HG03045 (cell line): ENCODE data around the gene HBZ.
"Not testable (repeated sequence)": the region's sequence is repeated elsewhere in the genome, so short reads cannot be mapped to it uniquely, and the experiment has no call there.

ENCODE experiments used
- ATAC-seq: cut with Tn5 transposase; IDR thresholded peaks from one replicate; pipeline ENCODE4 v1.9.1; 2021; ENCODE audit warnings: mild to moderate bottlenecking, moderate library complexity; ENCODE audit not compliant: unreplicated experiment

HBZ gene

DNA sequence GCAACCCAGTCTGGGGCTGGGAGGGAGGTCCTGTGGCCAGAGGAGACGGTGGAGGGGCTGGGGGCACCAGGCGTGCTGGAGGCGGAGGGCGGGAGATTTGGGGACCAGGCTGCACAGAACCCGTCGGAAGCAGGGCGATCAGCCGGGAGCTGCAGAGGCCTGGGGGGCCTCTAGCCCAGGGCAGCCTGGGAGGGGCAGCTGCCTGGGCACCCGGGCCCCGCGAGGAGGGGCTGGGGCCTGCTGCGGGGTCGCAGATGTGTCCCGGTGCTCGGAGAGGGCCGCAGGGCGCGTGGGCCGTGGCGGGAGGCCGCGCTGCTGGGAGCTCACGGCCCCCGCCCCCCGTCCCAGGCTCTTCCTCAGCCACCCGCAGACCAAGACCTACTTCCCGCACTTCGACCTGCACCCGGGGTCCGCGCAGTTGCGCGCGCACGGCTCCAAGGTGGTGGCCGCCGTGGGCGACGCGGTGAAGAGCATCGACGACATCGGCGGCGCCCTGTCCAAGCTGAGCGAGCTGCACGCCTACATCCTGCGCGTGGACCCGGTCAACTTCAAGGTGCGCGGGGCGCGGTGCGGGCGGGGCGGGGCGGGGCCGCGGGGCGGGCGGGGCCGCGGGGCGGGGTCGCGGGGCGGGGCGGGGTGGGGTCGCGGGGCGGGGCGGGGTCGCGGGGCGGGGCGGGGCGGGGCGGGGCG lies 11.8 kb downstream of the HBZ start:
- ATAC-seq: not testable (repeated sequence)

DNA sequence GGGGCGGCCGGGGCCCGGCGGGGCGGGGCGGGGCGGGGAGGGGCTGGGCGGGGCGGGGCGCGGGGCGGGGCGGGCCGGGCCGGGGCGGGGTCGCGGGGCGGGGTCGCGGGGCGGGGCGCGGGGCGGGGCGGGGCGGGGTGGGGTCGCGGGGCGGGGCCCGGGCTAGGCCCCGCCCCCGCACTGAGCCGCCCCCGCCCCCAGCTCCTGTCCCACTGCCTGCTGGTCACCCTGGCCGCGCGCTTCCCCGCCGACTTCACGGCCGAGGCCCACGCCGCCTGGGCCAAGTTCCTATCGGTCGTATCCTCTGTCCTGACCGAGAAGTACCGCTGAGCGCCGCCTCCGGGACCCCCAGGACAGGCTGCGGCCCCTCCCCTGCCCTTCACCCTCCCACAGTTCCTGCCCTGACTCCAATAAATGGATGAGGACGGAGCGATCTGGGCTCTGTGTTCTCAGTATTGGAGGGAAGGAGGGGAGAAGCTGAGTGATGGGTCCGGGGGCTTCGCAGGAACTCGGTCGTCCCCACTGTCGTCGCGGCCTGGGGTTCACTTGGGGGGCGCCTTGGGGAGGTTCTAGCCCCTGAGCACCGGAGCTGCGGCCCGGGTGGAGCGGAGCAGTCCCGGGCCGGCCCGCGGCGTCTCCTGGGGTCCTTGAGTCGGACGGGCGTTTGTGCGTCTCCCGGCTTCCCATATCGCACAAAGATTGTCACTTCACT lies 12.5 kb downstream of the HBZ start:
- ATAC-seq: no peak

DNA sequence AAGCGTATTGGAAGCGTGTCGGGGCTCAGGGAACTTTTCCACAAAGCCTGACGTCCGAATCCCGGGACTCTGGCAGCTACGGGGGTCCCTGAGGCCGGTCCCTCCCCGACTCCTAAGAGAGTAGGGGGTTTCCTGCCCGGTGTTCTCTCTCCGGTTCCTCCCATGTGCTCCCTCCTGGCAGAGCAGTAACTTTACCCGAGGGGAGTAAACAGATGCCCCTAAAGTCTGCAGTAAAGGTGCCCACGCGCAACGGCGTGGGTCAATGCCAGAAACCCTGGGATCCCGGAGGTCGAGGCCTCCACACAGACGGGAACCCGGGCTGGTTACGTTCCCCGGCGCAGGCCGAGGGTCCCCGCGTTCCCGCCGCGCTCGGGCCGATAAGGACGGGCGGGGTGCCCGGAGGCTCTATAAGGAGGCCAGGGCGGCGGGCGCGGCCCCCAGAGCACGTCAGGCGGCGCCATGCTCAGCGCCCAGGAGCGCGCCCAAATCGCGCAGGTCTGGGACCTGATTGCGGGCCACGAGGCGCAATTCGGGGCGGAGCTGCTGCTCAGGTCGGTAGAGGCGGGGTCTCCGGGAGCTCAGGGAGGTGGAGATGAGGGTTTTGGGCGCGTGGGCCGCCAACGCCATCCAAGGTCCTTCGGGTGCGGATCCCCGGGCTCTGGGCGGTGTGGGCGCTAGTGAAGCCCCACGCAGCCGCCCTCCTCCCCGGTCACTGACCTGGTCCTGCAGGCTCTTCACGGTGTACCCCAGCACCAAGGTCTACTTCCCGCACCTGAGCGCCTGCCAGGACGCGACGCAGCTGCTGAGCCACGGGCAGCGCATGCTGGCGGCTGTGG lies 13.3 kb downstream of the HBZ start, which contains the start of gene HBM:
TSS of gene HBM (plus strand) at position 440 of the 836 bp plus-strand sequence. CDS start at position 460, 20 bp downstream.
- ATAC-seq: no peak

DNA sequence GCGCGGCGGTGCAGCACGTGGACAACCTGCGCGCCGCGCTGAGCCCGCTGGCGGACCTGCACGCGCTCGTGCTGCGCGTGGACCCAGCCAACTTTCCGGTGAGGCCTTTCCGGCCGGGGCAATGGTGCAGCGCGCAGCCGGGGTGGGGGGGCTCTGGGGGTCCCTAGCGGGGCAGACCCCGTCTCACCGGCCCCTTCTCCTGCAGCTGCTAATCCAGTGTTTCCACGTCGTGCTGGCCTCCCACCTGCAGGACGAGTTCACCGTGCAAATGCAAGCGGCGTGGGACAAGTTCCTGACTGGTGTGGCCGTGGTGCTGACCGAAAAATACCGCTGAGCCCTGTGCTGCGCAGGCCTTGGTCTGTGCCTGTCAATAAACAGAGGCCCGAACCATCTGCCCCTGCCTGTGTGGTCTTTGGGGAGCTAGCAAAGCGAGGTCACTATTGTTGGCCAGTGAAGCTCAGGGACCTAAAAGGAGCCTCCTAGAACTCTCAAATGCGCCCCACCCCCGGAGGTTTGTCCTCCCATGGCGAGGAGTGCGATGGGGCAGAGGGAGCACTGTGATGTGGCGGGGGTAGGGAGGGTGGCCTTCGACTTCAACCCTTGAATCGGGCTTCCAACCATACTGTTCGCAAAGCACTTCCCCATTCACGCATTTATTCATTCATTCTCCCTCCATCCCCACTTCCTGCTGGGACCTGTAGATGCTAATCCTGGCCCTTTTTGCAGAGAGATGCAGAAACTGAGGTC lies 14.1 kb downstream of the HBZ start:
- ATAC-seq: no peak

DNA sequence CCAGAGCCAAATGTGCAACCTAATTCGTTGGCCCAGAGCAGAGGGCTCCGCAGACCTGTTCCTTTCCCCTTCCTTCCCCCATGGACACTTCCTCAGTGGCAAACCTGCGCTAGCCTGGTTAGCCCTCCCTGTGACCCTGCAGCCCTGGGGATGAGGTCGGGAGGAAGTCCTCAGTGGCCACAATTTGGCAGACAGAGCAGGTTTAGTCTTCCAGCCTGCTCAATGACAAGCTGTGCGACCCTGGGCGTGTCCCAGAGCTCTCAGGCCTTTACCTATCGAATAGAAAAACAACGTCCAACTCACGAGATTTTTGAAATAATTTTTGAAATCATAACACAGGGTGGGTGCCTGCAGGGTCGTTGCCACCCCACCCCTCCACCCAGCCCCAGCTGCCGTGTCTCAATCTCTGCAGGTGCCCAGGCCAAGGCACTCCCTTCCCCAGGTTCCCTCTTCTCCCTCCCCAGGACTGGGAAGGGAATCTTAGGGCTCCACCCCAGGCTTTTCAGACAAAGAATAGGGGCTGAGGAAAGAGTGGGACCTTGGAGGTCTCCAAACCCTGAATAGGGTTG lies 14.8 kb downstream of the HBZ start:
- ATAC-seq: no peak

DNA sequence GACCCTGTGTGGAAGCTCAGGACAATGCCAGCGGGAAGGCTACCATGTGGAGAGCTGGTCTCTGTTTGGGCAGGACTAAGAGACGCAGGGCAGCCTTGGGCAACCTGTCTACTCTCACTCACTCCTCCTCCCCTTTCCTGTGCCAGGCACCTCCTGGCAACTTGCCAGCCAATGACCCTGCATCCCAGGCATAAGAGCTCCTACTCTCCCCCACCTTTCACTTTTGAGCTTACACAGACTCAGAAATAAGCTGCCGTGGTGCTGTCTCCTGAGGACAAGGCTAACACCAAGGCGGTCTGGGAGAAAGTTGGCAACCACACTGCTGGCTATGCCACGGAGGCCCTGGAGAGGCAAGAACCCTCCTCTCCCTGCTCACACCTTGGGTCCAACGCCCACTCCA lies 16.0 kb downstream of the HBZ start:
- no peak for ATAC-seq

DNA sequence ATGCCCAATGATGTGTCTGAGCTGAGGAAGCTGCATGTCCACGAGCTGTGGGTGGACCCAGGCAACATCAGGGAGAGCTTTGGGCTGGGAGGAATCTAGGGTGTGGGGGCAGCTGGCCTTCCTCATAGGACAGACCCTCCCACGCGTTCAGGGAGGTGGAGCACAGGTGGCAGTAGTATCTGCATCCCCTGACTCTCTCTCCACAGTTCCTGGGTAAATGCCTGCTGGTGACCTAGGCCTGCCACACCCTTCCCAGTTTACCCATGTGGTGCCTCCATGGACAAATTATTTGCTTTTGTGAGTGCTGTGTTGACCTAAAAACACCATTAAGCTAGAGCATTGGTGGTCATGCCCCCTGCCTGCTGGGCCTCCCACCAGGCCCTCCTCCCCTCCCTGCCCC lies 16.6 kb downstream of the HBZ start:
- ATAC-seq: no peak

DNA sequence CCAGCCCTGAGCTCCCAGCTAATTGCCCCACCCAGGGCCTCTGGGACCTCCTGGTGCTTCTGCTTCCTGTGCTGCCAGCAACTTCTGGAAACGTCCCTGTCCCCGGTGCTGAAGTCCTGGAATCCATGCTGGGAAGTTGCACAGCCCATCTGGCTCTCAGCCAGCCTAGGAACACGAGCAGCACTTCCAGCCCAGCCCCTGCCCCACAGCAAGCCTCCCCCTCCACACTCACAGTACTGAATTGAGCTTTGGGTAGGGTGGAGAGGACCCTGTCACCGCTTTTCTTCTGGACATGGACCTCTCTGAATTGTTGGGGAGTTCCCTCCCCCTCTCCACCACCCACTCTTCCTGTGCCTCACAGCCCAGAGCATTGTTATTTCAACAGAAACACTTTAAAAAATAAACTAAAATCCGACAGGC lies 17.7 kb downstream of the HBZ start:
- ATAC-seq: not testable (repeated sequence)

DNA sequence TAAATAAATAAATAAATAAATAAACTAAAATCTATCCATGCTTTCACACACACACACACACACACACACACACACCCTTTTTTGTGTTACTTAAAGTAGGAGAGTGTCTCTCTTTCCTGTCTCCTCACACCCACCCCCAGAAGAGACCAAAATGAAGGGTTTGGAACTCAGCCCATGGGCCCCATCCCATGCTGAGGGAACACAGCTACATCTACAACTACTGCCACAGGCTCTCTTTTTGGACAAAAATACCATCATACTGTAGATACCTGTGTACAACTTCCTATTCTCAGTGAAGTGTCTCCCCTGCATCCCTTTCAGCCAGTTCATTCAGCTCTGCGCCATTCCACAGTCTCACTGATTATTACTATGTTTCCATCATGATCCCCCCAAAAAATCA lies 18.3 kb downstream of the HBZ start:
- no peak for ATAC-seq

DNA sequence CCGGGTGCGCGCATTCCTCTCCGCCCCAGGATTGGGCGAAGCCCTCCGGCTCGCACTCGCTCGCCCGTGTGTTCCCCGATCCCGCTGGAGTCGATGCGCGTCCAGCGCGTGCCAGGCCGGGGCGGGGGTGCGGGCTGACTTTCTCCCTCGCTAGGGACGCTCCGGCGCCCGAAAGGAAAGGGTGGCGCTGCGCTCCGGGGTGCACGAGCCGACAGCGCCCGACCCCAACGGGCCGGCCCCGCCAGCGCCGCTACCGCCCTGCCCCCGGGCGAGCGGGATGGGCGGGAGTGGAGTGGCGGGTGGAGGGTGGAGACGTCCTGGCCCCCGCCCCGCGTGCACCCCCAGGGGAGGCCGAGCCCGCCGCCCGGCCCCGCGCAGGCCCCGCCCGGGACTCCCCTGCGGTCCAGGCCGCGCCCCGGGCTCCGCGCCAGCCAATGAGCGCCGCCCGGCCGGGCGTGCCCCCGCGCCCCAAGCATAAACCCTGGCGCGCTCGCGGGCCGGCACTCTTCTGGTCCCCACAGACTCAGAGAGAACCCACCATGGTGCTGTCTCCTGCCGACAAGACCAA lies 20.0 kb downstream of the HBZ start, which contains the start of gene HBA2:
TSS of gene HBA2 (plus strand) at position 503 of the 568 bp plus-strand sequence. CDS start at position 540, 37 bp downstream.
- ATAC-seq: not testable (repeated sequence)

DNA sequence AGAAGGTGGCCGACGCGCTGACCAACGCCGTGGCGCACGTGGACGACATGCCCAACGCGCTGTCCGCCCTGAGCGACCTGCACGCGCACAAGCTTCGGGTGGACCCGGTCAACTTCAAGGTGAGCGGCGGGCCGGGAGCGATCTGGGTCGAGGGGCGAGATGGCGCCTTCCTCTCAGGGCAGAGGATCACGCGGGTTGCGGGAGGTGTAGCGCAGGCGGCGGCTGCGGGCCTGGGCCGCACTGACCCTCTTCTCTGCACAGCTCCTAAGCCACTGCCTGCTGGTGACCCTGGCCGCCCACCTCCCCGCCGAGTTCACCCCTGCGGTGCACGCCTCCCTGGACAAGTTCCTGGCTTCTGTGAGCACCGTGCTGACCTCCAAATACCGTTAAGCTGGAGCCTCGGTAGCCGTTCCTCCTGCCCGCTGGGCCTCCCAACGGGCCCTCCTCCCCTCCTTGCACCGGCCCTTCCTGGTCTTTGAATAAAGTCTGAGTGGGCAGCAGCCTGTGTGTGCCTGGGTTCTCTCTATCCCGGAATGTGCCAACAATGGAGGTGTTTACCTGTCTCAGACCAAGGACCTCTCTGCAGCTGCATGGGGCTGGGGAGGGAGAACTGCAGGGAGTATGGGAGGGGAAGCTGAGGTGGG lies 20.9 kb downstream of the HBZ start:
- ATAC-seq: not testable (repeated sequence)

DNA sequence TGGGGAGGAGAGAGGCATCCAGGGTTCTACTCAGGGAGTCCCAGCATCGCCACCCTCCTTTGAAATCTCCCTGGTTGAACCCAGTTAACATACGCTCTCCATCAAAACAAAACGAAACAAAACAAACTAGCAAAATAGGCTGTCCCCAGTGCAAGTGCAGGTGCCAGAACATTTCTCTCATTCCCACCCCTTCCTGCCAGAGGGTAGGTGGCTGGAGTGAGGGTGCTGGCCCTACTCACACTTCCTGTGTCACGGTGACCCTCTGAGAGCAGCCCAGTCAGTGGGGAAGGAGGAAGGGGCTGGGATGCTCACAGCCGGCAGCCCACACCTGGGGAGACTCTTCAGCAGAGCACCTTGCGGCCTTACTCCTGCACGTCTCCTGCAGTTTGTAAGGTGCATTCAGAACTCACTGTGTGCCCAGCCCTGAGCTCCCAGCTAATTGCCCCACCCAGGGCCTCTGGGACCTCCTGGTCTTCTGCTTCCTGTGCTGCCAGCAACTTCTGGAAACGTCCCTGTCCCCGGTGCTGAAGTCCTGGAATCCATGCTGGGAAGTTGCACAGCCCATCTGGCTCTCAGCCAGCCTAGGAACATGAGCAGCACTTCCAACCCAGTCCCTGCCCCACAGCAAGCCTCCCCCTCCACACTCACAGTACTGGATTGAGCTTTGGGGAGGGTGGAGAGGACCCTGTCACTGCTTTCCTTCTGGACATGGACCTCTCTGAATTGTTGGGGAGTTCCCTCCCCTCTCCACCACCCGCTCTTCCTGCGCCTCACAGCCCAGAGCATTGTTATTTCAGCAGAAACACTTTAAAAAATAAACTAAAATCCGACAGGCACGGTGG lies 21.7 kb downstream of the HBZ start:
- not testable (repeated sequence) for ATAC-seq

DNA sequence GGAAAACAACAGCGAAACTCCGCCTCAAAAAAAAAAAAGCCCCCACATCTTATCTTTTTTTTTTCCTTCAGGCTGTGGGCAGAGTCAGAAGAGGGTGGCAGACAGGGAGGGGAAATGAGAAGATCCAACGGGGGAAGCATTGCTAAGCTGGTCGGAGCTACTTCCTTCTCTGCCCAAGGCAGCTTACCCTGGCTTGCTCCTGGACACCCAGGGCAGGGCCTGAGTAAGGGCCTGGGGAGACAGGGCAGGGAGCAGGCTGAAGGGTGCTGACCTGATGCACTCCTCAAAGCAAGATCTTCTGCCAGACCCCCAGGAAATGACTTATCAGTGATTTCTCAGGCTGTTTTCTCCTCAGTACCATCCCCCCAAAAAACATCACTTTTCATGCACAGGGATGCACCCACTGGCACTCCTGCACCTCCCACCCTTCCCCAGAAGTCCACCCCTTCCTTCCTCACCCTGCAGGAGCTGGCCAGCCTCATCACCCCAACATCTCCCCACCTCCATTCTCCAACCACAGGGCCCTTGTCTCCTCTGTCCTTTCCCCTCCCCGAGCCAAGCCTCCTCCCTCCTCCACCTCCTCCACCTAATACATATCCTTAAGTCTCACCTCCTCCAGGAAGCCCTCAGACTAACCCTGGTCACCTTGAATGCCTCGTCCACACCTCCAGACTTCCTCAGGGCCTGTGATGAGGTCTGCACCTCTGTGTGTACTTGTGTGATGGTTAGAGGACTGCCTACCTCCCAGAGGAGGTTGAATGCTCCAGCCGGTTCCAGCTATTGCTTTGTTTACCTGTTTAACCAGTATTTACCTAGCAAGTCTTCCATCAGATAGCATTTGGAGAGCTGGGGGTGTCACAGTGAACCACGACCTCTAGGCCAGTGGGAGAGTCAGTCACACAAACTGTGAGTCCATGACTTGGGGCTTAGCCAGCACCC lies 22.8 kb downstream of the HBZ start:
- ATAC-seq: no peak

DNA sequence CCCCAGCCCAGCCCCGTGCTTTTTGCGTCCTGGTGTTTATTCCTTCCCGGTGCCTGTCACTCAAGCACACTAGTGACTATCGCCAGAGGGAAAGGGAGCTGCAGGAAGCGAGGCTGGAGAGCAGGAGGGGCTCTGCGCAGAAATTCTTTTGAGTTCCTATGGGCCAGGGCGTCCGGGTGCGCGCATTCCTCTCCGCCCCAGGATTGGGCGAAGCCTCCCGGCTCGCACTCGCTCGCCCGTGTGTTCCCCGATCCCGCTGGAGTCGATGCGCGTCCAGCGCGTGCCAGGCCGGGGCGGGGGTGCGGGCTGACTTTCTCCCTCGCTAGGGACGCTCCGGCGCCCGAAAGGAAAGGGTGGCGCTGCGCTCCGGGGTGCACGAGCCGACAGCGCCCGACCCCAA lies 23.6 kb downstream of the HBZ start:
- not testable (repeated sequence) for ATAC-seq

DNA sequence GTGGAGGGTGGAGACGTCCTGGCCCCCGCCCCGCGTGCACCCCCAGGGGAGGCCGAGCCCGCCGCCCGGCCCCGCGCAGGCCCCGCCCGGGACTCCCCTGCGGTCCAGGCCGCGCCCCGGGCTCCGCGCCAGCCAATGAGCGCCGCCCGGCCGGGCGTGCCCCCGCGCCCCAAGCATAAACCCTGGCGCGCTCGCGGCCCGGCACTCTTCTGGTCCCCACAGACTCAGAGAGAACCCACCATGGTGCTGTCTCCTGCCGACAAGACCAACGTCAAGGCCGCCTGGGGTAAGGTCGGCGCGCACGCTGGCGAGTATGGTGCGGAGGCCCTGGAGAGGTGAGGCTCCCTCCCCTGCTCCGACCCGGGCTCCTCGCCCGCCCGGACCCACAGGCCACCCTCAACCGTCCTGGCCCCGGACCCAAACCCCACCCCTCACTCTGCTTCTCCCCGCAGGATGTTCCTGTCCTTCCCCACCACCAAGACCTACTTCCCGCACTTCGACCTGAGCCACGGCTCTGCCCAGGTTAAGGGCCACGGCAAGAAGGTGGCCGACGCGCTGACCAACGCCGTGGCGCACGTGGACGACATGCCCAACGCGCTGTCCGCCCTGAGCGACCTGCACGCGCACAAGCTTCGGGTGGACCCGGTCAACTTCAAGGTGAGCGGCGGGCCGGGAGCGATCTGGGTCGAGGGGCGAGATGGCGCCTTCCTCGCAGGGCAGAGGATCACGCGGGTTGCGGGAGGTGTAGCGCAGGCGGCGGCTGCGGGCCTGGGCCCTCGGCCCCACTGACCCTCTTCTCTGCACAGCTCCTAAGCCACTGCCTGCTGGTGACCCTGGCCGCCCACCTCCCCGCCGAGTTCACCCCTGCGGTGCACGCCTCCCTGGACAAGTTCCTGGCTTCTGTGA lies 24.3 kb downstream of the HBZ start, which contains the start of gene HBA1:
TSS of gene HBA1 (plus strand) at position 204 of the 906 bp plus-strand sequence. CDS start at position 241, 37 bp downstream.
- not testable (repeated sequence) for ATAC-seq

DNA sequence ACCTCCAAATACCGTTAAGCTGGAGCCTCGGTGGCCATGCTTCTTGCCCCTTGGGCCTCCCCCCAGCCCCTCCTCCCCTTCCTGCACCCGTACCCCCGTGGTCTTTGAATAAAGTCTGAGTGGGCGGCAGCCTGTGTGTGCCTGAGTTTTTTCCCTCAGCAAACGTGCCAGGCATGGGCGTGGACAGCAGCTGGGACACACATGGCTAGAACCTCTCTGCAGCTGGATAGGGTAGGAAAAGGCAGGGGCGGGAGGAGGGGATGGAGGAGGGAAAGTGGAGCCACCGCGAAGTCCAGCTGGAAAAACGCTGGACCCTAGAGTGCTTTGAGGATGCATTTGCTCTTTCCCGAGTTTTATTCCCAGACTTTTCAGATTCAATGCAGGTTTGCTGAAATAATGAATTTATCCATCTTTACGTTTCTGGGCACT lies 25.0 kb downstream of the HBZ start:
- no peak for ATAC-seq
